ENCODE data around the gene UBE2J2. TPM values are rescaled to one million over a fixed set of nuclear protein-coding genes. Genes with fewer than 3 reads are reported as not detected.
A peak's percentile ranks its signal among the peaks of the same experiment; 100 is the strongest.

The UBE2J2 gene
- total and polyA plus RNA-seq, 10 donors: 39.1 to 69.7 (median 55.3) TPM

GRCh38 chr1:1226566-1227362, 46.9 kb downstream of the UBE2J2 start:
- peaks cover 0 to 86% (median 73%) of the 10 kb centered on the region in 6 donors for H3K36me3 ChIP-seq
- no peaks in the 10 kb centered on the region for H3K9me3 ChIP-seq
- WGBS, 5 donors: 92 to 97% (median 93%) methylated on average over 29 to 44 of the region's 44 CpGs
- no peak overlapping the region for H3K27ac ChIP-seq
- no peak for TF ChIP-seq POLR2AphosphoS5 (IDR thresholded peaks at IDR 0.05)
- no peak for TF ChIP-seq CTCF (IDR thresholded peaks at IDR 0.05 in 8 of 11, conservative IDR thresholded peaks at IDR 0.05 in 3 of 11)
- TF ChIP-seq POLR2A (IDR thresholded peaks at IDR 0.05): no peak
- H3K4me1 ChIP-seq: peaks cover 13 to 66% (median 35%) of the 10 kb centered on the region in 6 donors
- DNase-seq: no peak
- intact Hi-C loops (cut with DNase I; ENCODE audit: low total_unique reads): no loop called here
- no peaks in the 10 kb centered on the region for H3K27me3 ChIP-seq (replicated peaks in 1 of 7)
- no peak overlapping the region for H3K4me3 ChIP-seq

GRCh38 chr1:1225913-1226312, 47.7 kb downstream of the UBE2J2 start:
- DNase-seq: no peak
- H3K36me3 ChIP-seq: peaks cover 0 to 94% (median 81%) of the 10 kb centered on the region in 6 donors
- no peak overlapping the region for H3K27ac ChIP-seq
- H3K27me3 ChIP-seq (replicated peaks in 1 of 7): no peaks in the 10 kb centered on the region
- peak in 1 of 3 donors; percentile 2 for TF ChIP-seq POLR2AphosphoS5 (IDR thresholded peaks at IDR 0.05)
- TF ChIP-seq POLR2A (IDR thresholded peaks at IDR 0.05): no peak
- no peak for TF ChIP-seq CTCF (IDR thresholded peaks at IDR 0.05 in 8 of 11, conservative IDR thresholded peaks at IDR 0.05 in 3 of 11)
- H3K4me3 ChIP-seq: no peak overlapping the region
- no peaks in the 10 kb centered on the region for H3K9me3 ChIP-seq
- intact Hi-C loops (cut with DNase I; ENCODE audit: low total_unique reads): no loop called here
- peaks cover 12 to 59% (median 32%) of the 10 kb centered on the region in 6 donors for H3K4me1 ChIP-seq
- WGBS, 5 donors: 84 to 91% (median 89%) methylated on average over 16 to 18 of the region's 18 CpGs

- no peak overlapping the region for H3K4me3 ChIP-seq
- 90 to 95% (median 94%) methylated on average over 14 to 34 of the region's 34 CpGs for WGBS, 5 donors
- peaks cover 0 to 100% (median 87%) of the 10 kb centered on the region in 6 donors for H3K36me3 ChIP-seq
- H3K4me1 ChIP-seq: peaks cover 6 to 53% (median 26%) of the 10 kb centered on the region in 6 donors
- H3K27ac ChIP-seq: no peak overlapping the region
- TF ChIP-seq POLR2AphosphoS5 (IDR thresholded peaks at IDR 0.05): no peak
- no peak for TF ChIP-seq POLR2A (IDR thresholded peaks at IDR 0.05)
- TF ChIP-seq CTCF (IDR thresholded peaks at IDR 0.05 in 8 of 11, conservative IDR thresholded peaks at IDR 0.05 in 3 of 11): no peak
- DNase-seq: no peak
- no peaks in the 10 kb centered on the region for H3K27me3 ChIP-seq (replicated peaks in 1 of 7)
- no peaks in the 10 kb centered on the region for H3K9me3 ChIP-seq
- intact Hi-C loops (cut with DNase I; ENCODE audit: low total_unique reads): no loop called here
These were observed 48.3 kb downstream of the UBE2J2 start for GRCh38 chr1:1225238-1225845.

GRCh38 chr1:1223891-1224290, 49.8 kb downstream of the UBE2J2 start:
- Histone ChIP-seq H3K4me1 (peaks cover 0 to 39% (median 12%) of the 10 kb centered on the region in 6 donors), H3K4me3 (no peak overlapping the region), H3K36me3 (peaks cover 0 to 100% (median 93%) of the 10 kb centered on the region in 6 donors), H3K9me3 (no peaks in the 10 kb centered on the region), H3K27me3 (replicated peaks in 1 of 7) (no peaks in the 10 kb centered on the region), H3K27ac (no peak overlapping the region)
- TF ChIP-seq CTCF (IDR thresholded peaks at IDR 0.05 in 8 of 11, conservative IDR thresholded peaks at IDR 0.05 in 3 of 11) (no peak), POLR2AphosphoS5 (IDR thresholded peaks at IDR 0.05) (peak in 1 of 3 donors; percentile 30)
- DNase-seq: no peak
- WGBS, 5 donors: 94 to 97% (median 95%) methylated on average over 19 to 21 of the region's 21 CpGs
- intact Hi-C loops (cut with DNase I; ENCODE audit: low total_unique reads): no loop called here

Data from spleen (tissue), 11 donors.